H1 (cell line): ENCODE data around the gene DIP2B. TPM values are rescaled to one million over a fixed set of nuclear protein-coding genes. Genes with fewer than 3 reads are reported as not detected.

Source experiments
- CTCF ChIA-PET: fragments of 300-600 bp; sonication (Branson Sonifier 250); formaldehyde crosslinking; loops from one replicate; lab custom pipeline; 2021; ENCODE audit not compliant: partially characterized antibody; lab: Charles Lee
- POLR2A ChIA-PET: fragments of 300-600 bp; sonication (Branson Sonifier 250); formaldehyde crosslinking; loops from one replicate; lab custom pipeline; 2021; ENCODE audit warnings: inconsistent platforms; ENCODE audit not compliant: partially characterized antibody; lab: Charles Lee
- DNase-seq, 2 experiments: peaks; one replicate each; pipeline versions ENCODE4 v3.0.0 to v3.0.0-alpha.2; 2010 to 2022; ENCODE audit warnings: low spot score in 2 of 2, low read depth in 1 of 2, mixed read lengths in 1 of 2
- FAIRE-seq: peaks from 2 replicates; lab custom pipeline; 2011; peaks lifted over from hg19 to GRCh38; lab: Jason Lieb, UNC
- H2AFZ ChIP-seq: 2 replicates; pipeline ENCODE4 v1.8.1; 2012; ENCODE audit warnings: low read length, inconsistent platforms
- H2AK5ac ChIP-seq: 2 replicates; pipeline ENCODE4 v1.6.1; 2013; ENCODE audit warnings: low read depth, low read length
- H2BK120ac ChIP-seq: replicated peaks from 2 replicates; pipeline ENCODE3; 2013; ENCODE audit warnings: low read depth, low read length, inconsistent platforms
- H2BK12ac ChIP-seq: 2 replicates; pipeline ENCODE4 v1.6.1; 2013; ENCODE audit warnings: low read depth, low read length
- H2BK15ac ChIP-seq: 2 replicates; pipeline ENCODE4 v1.6.1; 2013; ENCODE audit warnings: low read length
- H2BK20ac ChIP-seq: 2 replicates; pipeline ENCODE4 v1.6.1; 2013; ENCODE audit warnings: low read length
- H2BK5ac ChIP-seq: 2 replicates; pipeline ENCODE4 v1.6.1; 2013; ENCODE audit warnings: low read depth, low read length
- H3K14ac ChIP-seq: 2 replicates; pipeline ENCODE4 v1.6.1; 2013; ENCODE audit warnings: inconsistent platforms; ENCODE audit not compliant: insufficient read length
- H3K18ac ChIP-seq: 2 replicates; pipeline ENCODE4 v1.6.1; 2013; ENCODE audit warnings: low read length; ENCODE audit errors: extremely low read depth
- H3K23ac ChIP-seq: 2 replicates; pipeline ENCODE4 v1.6.1; 2013; ENCODE audit warnings: inconsistent platforms; ENCODE audit not compliant: insufficient read length
- H3K23me2 ChIP-seq: 2 replicates; pipeline ENCODE4 v1.6.1; 2013; ENCODE audit warnings: low read depth, low read length
- H3K27ac ChIP-seq: 2 replicates; pipeline ENCODE4 v1.6.1; 2011; ENCODE audit warnings: low read depth, low read length, inconsistent platforms
- H3K27me3 ChIP-seq, 4 experiments: replicated peaks in 1 of 4; 1 replicate in 1 of 4; 2 replicates in 3 of 4; pipeline versions ENCODE4 v1.6.1 to v1.8.1; 2011 to 2013; ENCODE audit warnings: low read length in 3 of 4, mild to moderate bottlenecking in 3 of 4, inconsistent platforms in 2 of 4, mixed read lengths in 2 of 4, moderate library complexity in 1 of 4; ENCODE audit not compliant: control insufficient read depth in 3 of 4, insufficient read depth in 3 of 4; ENCODE audit errors: extremely low read depth in 1 of 4
- H3K36me3 ChIP-seq, 4 experiments: 2 replicates each; pipeline versions ENCODE4 v1.6.1 to v1.8.1; 2011 to 2013; ENCODE audit warnings: mild to moderate bottlenecking in 4 of 4, low read length in 3 of 4, moderate library complexity in 2 of 4, control low read depth in 1 of 4, inconsistent platforms in 1 of 4; ENCODE audit not compliant: insufficient read depth in 4 of 4, control insufficient read depth in 2 of 4
- H3K4ac ChIP-seq: replicated peaks from 2 replicates; pipeline ENCODE3; 2013; ENCODE audit warnings: low read length, low read depth, mixed read lengths, inconsistent platforms; ENCODE audit not compliant: insufficient read length
- H3K4me1 ChIP-seq, 4 experiments: replicated peaks in 1 of 4; 1 replicate in 1 of 4; 2 replicates in 3 of 4; pipeline versions ENCODE4 v1.6.1 to v1.8.1; 2011 to 2013; ENCODE audit warnings: low read length in 3 of 4, inconsistent platforms in 2 of 4, mixed read lengths in 1 of 4; ENCODE audit not compliant: insufficient read depth in 4 of 4, control insufficient read depth in 3 of 4
- H3K4me2 ChIP-seq, 2 experiments: 2 replicates each; pipeline versions ENCODE4 v1.6.1 to v1.8.1; 2011 to 2013; ENCODE audit warnings: low read depth in 2 of 2, low read length in 2 of 2, control low read depth in 1 of 2, inconsistent platforms in 1 of 2, mild to moderate bottlenecking in 1 of 2; ENCODE audit not compliant: insufficient read depth in 1 of 2
- H3K4me3 ChIP-seq, 4 experiments: fragments of 200-600, 300-600 bp in 1 of 4; sonication (generic), shearing (Covaris generic), sonication (Bioruptor Twin) in 1 of 4; 2 replicates each; pipeline versions ENCODE4 v1.5.1 to v1.8.1; 2011 to 2016; ENCODE audit warnings: low read length in 4 of 4, low read depth in 3 of 4, control low read depth in 2 of 4, inconsistent platforms in 2 of 4, mild to moderate bottlenecking in 2 of 4, mixed read lengths in 1 of 4, moderate library complexity in 1 of 4; ENCODE audit not compliant: insufficient read depth in 2 of 4; ENCODE audit errors: extremely low read depth in 1 of 4
- H3K56ac ChIP-seq: replicated peaks from 2 replicates; pipeline ENCODE3; 2013; ENCODE audit warnings: low read depth, mild to moderate bottlenecking, mixed read lengths, low read length, inconsistent platforms; ENCODE audit not compliant: insufficient read length
- H3K79me1 ChIP-seq: 2 replicates; pipeline ENCODE4 v1.6.1; 2013; ENCODE audit warnings: low read depth, low read length, control low read depth
- H3K79me2 ChIP-seq, 2 experiments: 2 replicates each; pipeline versions ENCODE4 v1.6.1 to v1.8.1; 2012 to 2013; ENCODE audit warnings: low read length in 2 of 2, mild to moderate bottlenecking in 2 of 2, inconsistent platforms in 1 of 2; ENCODE audit not compliant: insufficient read depth in 2 of 2, control insufficient read depth in 1 of 2
- H3K9ac ChIP-seq, 4 experiments: replicated peaks in 1 of 4; 1 replicate in 1 of 4; 2 replicates in 3 of 4; pipeline versions ENCODE4 v1.6.1 to v1.8.1; 2011 to 2013; ENCODE audit warnings: low read depth in 3 of 4, low read length in 3 of 4, control low read depth in 2 of 4, mild to moderate bottlenecking in 2 of 4, moderate library complexity in 2 of 4, inconsistent platforms in 1 of 4; ENCODE audit errors: extremely low read depth in 1 of 4
- H3K9me3 ChIP-seq, 2 experiments: 2 replicates each; pipeline versions ENCODE4 v1.6.1 to v1.8.1; 2012 to 2013; ENCODE audit warnings: mild to moderate bottlenecking in 2 of 2, moderate library complexity in 2 of 2, control low read depth in 1 of 2, inconsistent platforms in 1 of 2, low read depth in 1 of 2, low read length in 1 of 2, mixed read lengths in 1 of 2; ENCODE audit not compliant: insufficient read depth in 2 of 2
- H4K20me1 ChIP-seq, 2 experiments: replicated peaks in 1 of 2; 2 replicates each; pipeline versions ENCODE3 to v1.8.1; 2011 to 2013; ENCODE audit warnings: inconsistent platforms in 2 of 2, low read length in 2 of 2, mild to moderate bottlenecking in 1 of 2; ENCODE audit not compliant: insufficient read depth in 2 of 2, control insufficient read depth in 1 of 2
- H4K5ac ChIP-seq: 2 replicates; pipeline ENCODE4 v1.6.1; 2013; ENCODE audit warnings: low read length, low read depth, mixed read lengths, inconsistent platforms; ENCODE audit not compliant: insufficient read length
- H4K8ac ChIP-seq: 2 replicates; pipeline ENCODE4 v1.8.0; 2013; ENCODE audit warnings: mild to moderate bottlenecking, moderate library complexity, low read length, inconsistent platforms; ENCODE audit not compliant: insufficient read depth; ENCODE audit errors: extremely low read depth
- H4K91ac ChIP-seq: replicated peaks from 2 replicates; pipeline ENCODE3; 2013; ENCODE audit warnings: low read length, mixed read lengths, inconsistent platforms; ENCODE audit not compliant: insufficient read length
- CEBPB ChIP-seq: IDR thresholded peaks from 2 replicates; pipeline ENCODE4 v1.6.1; 2012; ENCODE audit warnings: low read depth, low read length
- CHD2 ChIP-seq: IDR thresholded peaks from 2 replicates; pipeline ENCODE4 v1.6.1; 2012; ENCODE audit warnings: low read length, improper control_type of control experiment
- EP300 ChIP-seq, 2 experiments: IDR thresholded peaks; 1 replicate in 1 of 2; 2 replicates in 1 of 2; pipeline ENCODE4 v1.6.1; 2011 to 2012; ENCODE audit warnings: low read depth in 2 of 2, low read length in 2 of 2, mild to moderate bottlenecking in 2 of 2, borderline replicate concordance in 1 of 2, inconsistent platforms in 1 of 2, moderate library complexity in 1 of 2
- GTF2F1 ChIP-seq: IDR thresholded peaks from 2 replicates; pipeline ENCODE4 v1.6.1; 2012; ENCODE audit warnings: low read depth, low read length, improper control_type of control experiment, borderline replicate concordance
- HDAC2 ChIP-seq, 2 experiments: fragments of 300-600 bp in 1 of 2; sonication (generic) in 1 of 2; IDR thresholded peaks; 2 replicates each; pipeline ENCODE4 v1.6.1; 2011 to 2012; ENCODE audit warnings: low read depth in 2 of 2, low read length in 2 of 2, mild to moderate bottlenecking in 2 of 2, moderate library complexity in 2 of 2, borderline replicate concordance in 1 of 2, inconsistent platforms in 1 of 2
- PHF8 ChIP-seq: fragments of 200-600 bp; sonication (generic); conservative IDR thresholded peaks from 2 replicates; pipeline ENCODE4 v1.7.1; 2012; ENCODE audit warnings: low read depth, mild to moderate bottlenecking, inconsistent platforms, low read length, moderate library complexity
- POU5F1 ChIP-seq: IDR thresholded peaks from 2 replicates; pipeline ENCODE4 v1.6.1; 2011; ENCODE audit warnings: low read depth, mild to moderate bottlenecking, low read length, moderate library complexity
- SIN3A ChIP-seq, 2 experiments: IDR thresholded peaks in 1 of 2; conservative IDR thresholded peaks in 1 of 2; 2 replicates each; pipeline ENCODE4 v1.6.1; 2011 to 2012; ENCODE audit warnings: low read length in 2 of 2, improper control_type of control experiment in 1 of 2, low read depth in 1 of 2, mild to moderate bottlenecking in 1 of 2
- WGBS, 2 experiments: shearing (Covaris generic) in 1 of 2; methylation state at CpG; one replicate each; pipeline versions ENCODE4 v1.1.6 to v1.1.7; 2013 to 2015; ENCODE audit warnings: low lambda C conversion rate in 2 of 2, mixed read lengths in 2 of 2, inconsistent platforms in 1 of 2, low coverage in 1 of 2, missing lambda C conversion rate in 1 of 2; ENCODE audit not compliant: insufficient replicate concordance in 2 of 2, insufficient coverage in 1 of 2, insufficient read length in 1 of 2; ENCODE audit errors: extremely low coverage in 1 of 2, missing lambda C conversion rate in 1 of 2; 5-methylcytosine and 5-hydroxymethylcytosine counted together
- polyA plus RNA-seq, 7 experiments: library from polyadenylated mRNA; depleted of rRNA in 3 of 7; stranded (reverse) in 5 of 7; unstranded in 2 of 7; fragments of >200 nt in 5 of 7; fragments of 200-250 nt in 2 of 7; gene quantifications; 1 replicate in 5 of 7; 2 replicates in 1 of 7; 4 replicates in 1 of 7; pipeline versions ENCODE4 v1.2.1 to v1.2.3, GENCODE V29; 2011 to 2013; ENCODE audit warnings: missing spikeins in 2 of 7, mixed read lengths in 2 of 7
- total RNA-seq: library from RNA; stranded (reverse); fragmentation: NEBNext Ultra II Directional; extraction: Animal tissue kit (Norgen Biotek cat#: 25700); gene quantifications from 2 replicates; pipeline ENCODE4 v1.2.1, GENCODE V29; 2021
- TF ChIP-seq, protein P1 (sequence below): IDR thresholded peaks from 2 replicates; pipeline ENCODE4 v1.6.1; 2012; ENCODE audit warnings: low read length, inconsistent platforms

The DIP2B gene
- total and polyA plus RNA-seq, 2 of the 8 experiments (the other 6 are each of a cell fraction or from before 2014, with no cell fraction given): 11.1 to 29.6 TPM

DNA sequence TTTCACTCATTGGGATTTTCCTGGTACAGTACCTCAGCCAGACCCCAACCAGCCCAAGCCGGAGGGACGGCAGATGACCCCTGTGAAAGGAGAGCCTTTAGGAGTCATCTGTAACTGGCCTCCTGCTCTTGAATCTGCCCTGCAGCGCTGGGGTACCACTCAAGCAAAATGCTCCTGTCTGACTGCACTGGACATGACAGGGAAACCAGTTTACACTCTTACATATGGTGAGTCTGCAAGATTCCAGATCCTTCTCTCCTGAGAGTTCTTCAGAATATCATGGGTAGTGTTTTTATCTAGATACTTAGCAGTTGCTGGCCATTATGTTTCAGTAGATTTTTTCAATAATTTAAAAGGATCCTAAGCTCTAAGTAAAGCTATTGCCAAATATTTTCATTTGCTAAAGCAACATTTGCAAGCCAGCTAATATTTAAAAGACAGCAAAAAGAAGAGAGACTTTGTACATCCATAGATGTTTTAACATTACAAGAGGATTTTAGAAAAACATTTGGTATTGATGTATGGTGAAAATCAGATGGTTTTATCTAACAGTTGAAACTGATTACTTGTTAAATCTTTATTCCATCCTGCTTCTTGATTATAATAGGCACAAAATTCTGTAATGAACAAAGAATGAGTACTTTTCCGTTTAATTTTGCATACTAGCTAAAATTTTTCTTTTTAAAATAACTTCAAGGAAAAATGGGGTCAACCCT is 174.0 kb downstream of the DIP2B start:
- Histone ChIP-seq H3K9me3 (no peaks in the 10 kb centered on the region), H4K20me1 (no peaks in the 10 kb centered on the region), H3K23ac (no peak overlapping the region), H4K5ac (no peak overlapping the region), H3K36me3 (peaks cover 0 to 23% (median 5%) of the 10 kb centered on the region in 4 experiments; a peak in 4 of 8 replicates), H4K8ac (no peak overlapping the region), H3K23me2 (no peaks in the 10 kb centered on the region), H2AK5ac (no peak overlapping the region), H2AFZ (no peak overlapping the region), H2BK20ac (no peak overlapping the region), H2BK15ac (no peak overlapping the region), H4K91ac (no peak overlapping the region), H2BK120ac (no peak overlapping the region), H3K79me2 (no peaks in the 10 kb centered on the region), H3K27me3 (no peaks in the 10 kb centered on the region), H3K14ac (no peak overlapping the region), H3K4me2 (no peak overlapping the region), H3K4me3 (no peak overlapping the region), H3K4me1 (no peaks in the 10 kb centered on the region), H3K79me1 (no peaks in the 10 kb centered on the region), H2BK5ac (no peak overlapping the region), H3K27ac (no peak overlapping the region), H3K9ac (no peak overlapping the region), H3K56ac (no peak overlapping the region), H3K18ac (no peak overlapping the region), H2BK12ac (no peak overlapping the region), H3K4ac (no peak overlapping the region)
- 92% methylated on average over 4 of the region's 4 CpGs; no CpG with 5 or more reads in 1 of the 2 experiments for WGBS, 2 experiments
- CTCF ChIA-PET: interaction anchor here (1.4 kb wide), 1 partner anchor 11 kb away, joined by 3 read pairs; no protein-coding TSS in a partner anchor
- POLR2A ChIA-PET: no interaction called here
- DNase-seq (no peak), FAIRE-seq (no peak)
- no peak for TF ChIP-seq EP300 (IDR thresholded peaks at IDR 0.05; ENCODE audit: borderline replicate concordance in 1 of 2, low read depth in 2 of 2, low read length in 2 of 2)
- no peak for TF ChIP-seq SIN3A (conservative IDR thresholded peaks at IDR 0.05 in 1 of 2, IDR thresholded peaks at IDR 0.05 in 1 of 2; ENCODE audit: low read depth in 1 of 2, low read length in 2 of 2)
- TF ChIP-seq POU5F1: no peak
- TF ChIP-seq PHF8: no peak
- no peak for TF ChIP-seq CHD2
- no peak for TF ChIP-seq HDAC2 (IDR thresholded peaks at IDR 0.05; ENCODE audit: borderline replicate concordance in 1 of 2, low read depth in 2 of 2, low read length in 2 of 2)
- no peak for TF ChIP-seq GTF2F1
- TF ChIP-seq, protein P1, sequence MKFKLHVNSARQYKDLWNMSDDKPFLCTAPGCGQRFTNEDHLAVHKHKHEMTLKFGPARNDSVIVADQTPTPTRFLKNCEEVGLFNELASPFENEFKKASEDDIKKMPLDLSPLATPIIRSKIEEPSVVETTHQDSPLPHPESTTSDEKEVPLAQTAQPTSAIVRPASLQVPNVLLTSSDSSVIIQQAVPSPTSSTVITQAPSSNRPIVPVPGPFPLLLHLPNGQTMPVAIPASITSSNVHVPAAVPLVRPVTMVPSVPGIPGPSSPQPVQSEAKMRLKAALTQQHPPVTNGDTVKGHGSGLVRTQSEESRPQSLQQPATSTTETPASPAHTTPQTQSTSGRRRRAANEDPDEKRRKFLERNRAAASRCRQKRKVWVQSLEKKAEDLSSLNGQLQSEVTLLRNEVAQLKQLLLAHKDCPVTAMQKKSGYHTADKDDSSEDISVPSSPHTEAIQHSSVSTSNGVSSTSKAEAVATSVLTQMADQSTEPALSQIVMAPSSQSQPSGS: no peak
- no peak for TF ChIP-seq CEBPB
